ENCODE results near the gene DNAJC8. TPM values are rescaled to one million over a fixed set of nuclear protein-coding genes. Genes with fewer than 3 reads are reported as not detected.

The DNAJC8 gene
- total RNA-seq, 1 donor from 2014 or later: 103 TPM

DNA sequence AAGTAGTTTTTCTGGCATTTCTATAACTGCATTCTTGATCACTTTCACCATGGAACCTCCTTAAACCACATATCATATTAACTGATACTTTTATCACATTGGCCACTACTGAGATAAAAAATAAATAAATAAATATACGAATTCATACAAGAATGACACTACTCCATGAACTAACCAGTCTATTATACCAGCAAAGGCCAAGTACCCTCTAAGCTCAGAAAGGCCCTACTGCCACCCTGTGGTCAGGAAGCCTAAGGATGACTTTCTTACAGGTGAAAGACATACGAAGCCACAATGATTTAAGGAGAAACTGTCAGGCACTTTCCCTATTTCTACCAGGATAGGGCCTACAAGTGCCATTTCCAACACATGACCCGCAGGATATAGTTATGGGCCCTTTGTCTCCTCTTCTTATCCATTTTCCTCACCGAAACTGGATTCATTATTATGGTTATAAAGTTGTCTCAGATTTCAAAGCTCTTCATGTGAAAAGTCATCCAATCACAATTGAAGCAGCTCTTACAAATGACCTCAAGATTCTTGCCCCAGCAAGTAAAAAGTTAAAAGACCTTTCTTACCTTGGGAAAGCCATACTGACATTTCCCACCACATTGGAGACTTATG, 23.9 kb downstream of the DNAJC8 start:
- H3K4me3 Mint-ChIP-seq: no peak overlapping the region
- ChIA-PET CTCF (interaction anchor here (0.5 to 12.2 kb wide), 23 partner anchors 12 to 483 kb away, joined by 3 to 236 read pairs (median 5); partner anchors contain the start of genes ATP5IF1, EYA3, FAM76A and PTAFR), POLR2A (interaction anchor here (0.6 to 3.9 kb wide), 9 partner anchors 32 to 372 kb away, joined by 3 to 22 read pairs (median 3); partner anchors contain the start of genes EYA3 and PTAFR)
- peaks cover 2% of the 10 kb centered on the region for H3K4me1 Mint-ChIP-seq
- intact Hi-C loops (cut with micrococcal nuclease): loop anchor here (1.0 kb wide), 2 partner anchors 118 to 351 kb away; no protein-coding TSS in a partner anchor
- no peak overlapping the region for H3K27ac Mint-ChIP-seq
- ATAC-seq (ENCODE audit: low read depth) (peak; percentile 86), DNase-seq (no peak)
- H3K36me3 Mint-ChIP-seq (ENCODE audit: low read depth): peaks cover 66% of the 10 kb centered on the region
- no peaks in the 10 kb centered on the region for H3K9me3 Mint-ChIP-seq
- no peaks in the 10 kb centered on the region for H3K27me3 Mint-ChIP-seq
- TF ChIP-seq, protein P1, sequence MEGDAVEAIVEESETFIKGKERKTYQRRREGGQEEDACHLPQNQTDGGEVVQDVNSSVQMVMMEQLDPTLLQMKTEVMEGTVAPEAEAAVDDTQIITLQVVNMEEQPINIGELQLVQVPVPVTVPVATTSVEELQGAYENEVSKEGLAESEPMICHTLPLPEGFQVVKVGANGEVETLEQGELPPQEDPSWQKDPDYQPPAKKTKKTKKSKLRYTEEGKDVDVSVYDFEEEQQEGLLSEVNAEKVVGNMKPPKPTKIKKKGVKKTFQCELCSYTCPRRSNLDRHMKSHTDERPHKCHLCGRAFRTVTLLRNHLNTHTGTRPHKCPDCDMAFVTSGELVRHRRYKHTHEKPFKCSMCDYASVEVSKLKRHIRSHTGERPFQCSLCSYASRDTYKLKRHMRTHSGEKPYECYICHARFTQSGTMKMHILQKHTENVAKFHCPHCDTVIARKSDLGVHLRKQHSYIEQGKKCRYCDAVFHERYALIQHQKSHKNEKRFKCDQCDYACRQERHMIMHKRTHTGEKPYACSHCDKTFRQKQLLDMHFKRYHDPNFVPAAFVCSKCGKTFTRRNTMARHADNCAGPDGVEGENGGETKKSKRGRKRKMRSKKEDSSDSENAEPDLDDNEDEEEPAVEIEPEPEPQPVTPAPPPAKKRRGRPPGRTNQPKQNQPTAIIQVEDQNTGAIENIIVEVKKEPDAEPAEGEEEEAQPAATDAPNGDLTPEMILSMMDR (IDR thresholded peaks at IDR 0.05): no peak

- ChIA-PET CTCF (interaction anchor here (12.2 kb wide), 1 partner anchor 115 kb away, joined by 236 read pairs; the partner anchor contains the start of gene EYA3), POLR2A (no interaction called here)
- Mint-ChIP-seq H3K4me3 (no peak overlapping the region), H3K27ac (no peak overlapping the region), H3K4me1 (peaks cover 11% of the 10 kb centered on the region), H3K27me3 (no peaks in the 10 kb centered on the region), H3K9me3 (no peaks in the 10 kb centered on the region), H3K36me3 (ENCODE audit: low read depth) (peaks cover 71% of the 10 kb centered on the region)
- TF ChIP-seq, protein P1 (IDR thresholded peaks at IDR 0.05): no peak
- DNase-seq (no peak), ATAC-seq (ENCODE audit: low read depth) (no peak)
- intact Hi-C loops (cut with micrococcal nuclease): no loop called here
These were observed 27.6 kb downstream of the DNAJC8 start for GRCh38 chr1:28205243-28205642.

DNA sequence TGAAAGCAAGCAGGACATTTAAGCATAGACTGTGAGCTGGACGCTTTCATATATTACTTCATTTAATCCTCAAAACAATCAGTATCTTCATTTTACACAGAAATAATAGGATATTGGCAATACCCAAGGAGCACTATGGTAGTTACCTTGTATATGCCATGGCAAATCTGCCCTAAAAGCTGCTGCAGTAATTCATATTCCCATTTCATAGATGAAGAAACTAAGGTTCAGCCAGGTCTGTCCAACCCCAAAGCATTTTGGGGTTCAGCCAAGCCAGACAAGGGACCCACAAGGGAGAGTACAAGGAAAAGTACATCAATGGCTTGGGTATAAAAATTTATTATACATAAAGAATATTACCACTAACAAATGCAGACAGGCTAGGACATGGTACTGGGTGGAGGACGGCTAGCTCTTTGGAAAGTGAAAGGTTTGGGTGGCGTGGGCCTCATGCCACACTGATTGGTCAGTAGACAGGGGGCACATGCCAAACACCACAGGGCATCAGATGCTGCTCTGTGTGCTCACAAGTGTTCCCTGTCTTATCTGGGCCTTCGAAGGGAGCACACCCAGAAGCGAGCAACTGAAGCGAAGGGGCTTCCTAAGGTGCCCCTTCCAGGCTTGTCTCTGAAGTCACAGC, 32.5 kb downstream of the DNAJC8 start:
- H3K36me3 Mint-ChIP-seq (ENCODE audit: low read depth): peaks cover 72% of the 10 kb centered on the region
- POLR2A ChIA-PET: interaction anchor here (0.8 to 1.3 kb wide), 2 partner anchors 23 to 112 kb away, joined by 3 to 4 read pairs; partner anchors contain the start of genes EYA3 and PTAFR

DNA sequence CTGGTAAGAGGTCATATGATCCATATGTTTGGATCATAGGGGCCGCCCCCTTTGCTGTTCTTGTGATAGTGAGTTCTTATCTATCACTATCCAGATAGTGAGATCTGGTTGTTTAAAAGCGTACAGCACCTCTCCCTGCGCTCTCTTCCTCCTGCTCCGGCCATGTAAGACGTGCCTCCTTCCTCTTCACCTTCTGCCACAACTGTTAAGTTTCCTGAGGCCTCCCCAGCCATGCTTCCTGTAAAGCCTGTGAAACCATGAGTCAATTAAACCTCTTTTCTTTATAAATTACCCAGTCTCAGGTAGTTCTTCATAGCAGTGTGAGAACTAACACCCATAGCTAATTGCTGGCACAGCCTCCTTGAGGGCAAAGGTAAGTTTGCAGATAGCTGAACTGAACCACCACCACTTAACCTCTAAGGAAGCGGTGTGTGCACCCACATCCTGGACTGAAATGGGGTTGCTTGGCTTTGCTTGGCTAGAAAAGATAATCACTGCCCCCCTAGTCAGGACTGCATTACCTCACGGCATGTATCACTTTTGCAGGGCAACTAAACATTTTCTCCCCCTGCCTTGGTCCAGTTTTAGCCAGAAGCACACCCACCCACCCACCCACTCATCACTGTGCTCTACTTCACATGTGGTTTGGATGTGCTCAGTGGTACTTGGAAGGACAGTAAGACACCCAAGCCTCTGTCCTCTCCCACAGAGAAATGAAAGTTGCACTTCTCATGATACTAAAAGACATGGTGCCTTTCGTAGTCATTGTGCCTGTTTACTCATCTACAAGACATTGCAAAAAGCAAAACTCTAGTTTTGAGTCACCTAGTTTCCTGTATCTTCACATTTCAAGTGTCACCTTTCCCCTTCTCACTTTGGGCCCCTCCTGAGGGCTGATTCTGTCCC, 33.2 kb downstream of the DNAJC8 start:
- ChIA-PET POLR2A (interaction anchor here (0.8 to 1.3 kb wide), 2 partner anchors 23 to 111 kb away, joined by 3 to 4 read pairs; partner anchors contain the start of genes EYA3 and PTAFR), CTCF (interaction anchor here (1.1 kb wide), 1 partner anchor 23 kb away, joined by 4 read pairs; the partner anchor contains the start of gene PTAFR)
- Mint-ChIP-seq H3K36me3 (ENCODE audit: low read depth) (peaks cover 64% of the 10 kb centered on the region), H3K9me3 (no peaks in the 10 kb centered on the region), H3K4me1 (peaks cover 22% of the 10 kb centered on the region), H3K27me3 (no peaks in the 10 kb centered on the region), H3K4me3 (no peak overlapping the region), H3K27ac (peak overlapping the region; percentile 80)
- DNase-seq (no peak), ATAC-seq (ENCODE audit: low read depth) (peak; percentile 80)
- intact Hi-C loops (cut with micrococcal nuclease): loop anchor here (1.0 kb wide), 1 partner anchor 23 kb away; the partner anchor contains the start of gene PTAFR
- TF ChIP-seq, protein P1 (IDR thresholded peaks at IDR 0.05): no peak

More for the DNA sequence above, 32.5 kb downstream of the DNAJC8 start:
- intact Hi-C loops (cut with micrococcal nuclease): loop anchor here (1.0 kb wide), 1 partner anchor 24 kb away; the partner anchor contains the start of gene PTAFR
- Mint-ChIP-seq H3K4me1 (peaks cover 22% of the 10 kb centered on the region), H3K27ac (peak overlapping the region; percentile 80), H3K9me3 (no peaks in the 10 kb centered on the region), H3K4me3 (no peak overlapping the region), H3K27me3 (no peaks in the 10 kb centered on the region)
- CTCF ChIA-PET: interaction anchor here (1.1 kb wide), 1 partner anchor 23 kb away, joined by 4 read pairs; the partner anchor contains the start of gene PTAFR
- TF ChIP-seq, protein P1 (IDR thresholded peaks at IDR 0.05): no peak
- ATAC-seq (ENCODE audit: low read depth): no peak
- no peak for DNase-seq

Measured in activated B cell treated with CpG ODN at 0.5 μM for 24 hours (primary cell).